GM12878 (cell line): ENCODE data around the gene ERC2. TPM values are rescaled to one million over a fixed set of nuclear protein-coding genes. Genes with fewer than 3 reads are reported as not detected.

Experiments
- ATAC-seq: fragments of 200-7000 bp; cut with Tn5 transposase; 3 replicates; pipeline ENCODE4 v1.9.1; 2020; ENCODE audit warnings: mild to moderate bottlenecking, moderate library complexity
- BruUV-seq: library from RNA; stranded (reverse); fragments of 400-500 nt; replicated peaks from 2 replicates; lab custom pipeline; 2021; lab: Mats Ljungman, UMichigan
- CTCF ChIA-PET: fragments of 300-600 bp; sonication (Branson Sonifier 250); formaldehyde crosslinking; extraction: SDS; loops from one replicate; lab custom pipeline; 2021; ENCODE audit warnings: inconsistent platforms; lab: Yijun Ruan, JAX
- POLR2A ChIA-PET: fragments of 350-600 bp; formaldehyde crosslinking; extraction: SDS; loops from one replicate; lab custom pipeline; 2021; ENCODE audit warnings: inconsistent platforms; lab: Charles Lee
- RAD21 ChIA-PET: fragments of 300-600 bp; sonication (Branson Sonifier 250); formaldehyde crosslinking; loops from one replicate; lab custom pipeline; 2023; ENCODE audit warnings: antibody characterized with exemption; ENCODE audit not compliant: unreplicated experiment; lab: Charles Lee
- SMC1A ChIA-PET: fragments of 300-600 bp; sonication (Branson Sonifier 250); formaldehyde crosslinking; loops from one replicate; lab custom pipeline; 2023; ENCODE audit not compliant: unreplicated experiment, uncharacterized antibody; lab: Charles Lee
- DNase-seq: peaks from one replicate; pipeline ENCODE4 v3.0.0-alpha.2; 2011; ENCODE audit warnings: low read depth, low spot score
- FAIRE-seq: peaks from 3 replicates; lab custom pipeline; 2011; peaks lifted over from hg19 to GRCh38; lab: Jason Lieb, UNC
- H2AFZ ChIP-seq: 2 replicates; pipeline ENCODE4 v1.6.0; 2011; ENCODE audit warnings: low read depth, low read length, control low read depth; ENCODE audit not compliant: control insufficient read depth
- H3K27ac ChIP-seq: 2 replicates; pipeline ENCODE4 v1.5.1; 2011; ENCODE audit warnings: control low read depth; ENCODE audit not compliant: control insufficient read depth, insufficient read depth
- H3K27me3 ChIP-seq, 2 experiments: replicated peaks in 1 of 2; 2 replicates each; pipeline versions ENCODE4 v1.6.0 to v1.6.1; 2011; ENCODE audit warnings: low read length in 1 of 2; ENCODE audit not compliant: control insufficient read depth in 2 of 2, insufficient read depth in 2 of 2
- H3K36me3 ChIP-seq, 2 experiments: 2 replicates each; pipeline ENCODE4 v1.5.1; 2011; ENCODE audit warnings: low read length in 1 of 2; ENCODE audit not compliant: control insufficient read depth in 2 of 2, insufficient read depth in 2 of 2
- H3K4me1 ChIP-seq: 2 replicates; pipeline ENCODE4 v1.6.1; 2011; ENCODE audit warnings: mild to moderate bottlenecking, low read length, moderate library complexity, mixed read lengths; ENCODE audit not compliant: control insufficient read depth, insufficient read depth
- H3K4me2 ChIP-seq: 2 replicates; pipeline ENCODE4 v1.6.0; 2011; ENCODE audit warnings: control low read depth; ENCODE audit not compliant: control insufficient read depth, insufficient read depth
- H3K4me3 ChIP-seq: fragments of 200-600 bp; sonication (generic); 2 replicates; pipeline ENCODE4 v1.5.1; 2016
- H3K79me2 ChIP-seq: 2 replicates; pipeline ENCODE4 v1.6.0; 2011; ENCODE audit warnings: low read length; ENCODE audit not compliant: control insufficient read depth, insufficient read depth
- H3K9ac ChIP-seq: 2 replicates; pipeline ENCODE4 v1.8.0; 2011; ENCODE audit warnings: low read length, control low read depth, mixed read lengths; ENCODE audit not compliant: control insufficient read depth, insufficient read depth
- H3K9me3 ChIP-seq: replicated peaks from 3 replicates; pipeline ENCODE4 v1.5.1; 2011; ENCODE audit warnings: mild to moderate bottlenecking, low read length; ENCODE audit not compliant: control insufficient read depth, insufficient read depth
- H4K20me1 ChIP-seq: 2 replicates; pipeline ENCODE4 v1.6.0; 2011; ENCODE audit not compliant: control insufficient read depth, insufficient read depth
- BHLHE40 ChIP-seq, 2 experiments: fragments of 450-650 bp in 1 of 2; IDR thresholded peaks; 2 replicates each; pipeline ENCODE4 v1.6.1; 2011 to 2017; ENCODE audit warnings: low read depth in 2 of 2, borderline replicate concordance in 1 of 2, improper control_type of control experiment in 1 of 2, low read length in 1 of 2, mild to moderate bottlenecking in 1 of 2
- CBFB ChIP-seq: IDR thresholded peaks from 2 replicates; pipeline ENCODE4 v1.6.1; 2016; ENCODE audit warnings: antibody characterized with exemption, low read depth
- EP300 ChIP-seq, 2 experiments: fragments of 150-350 bp in 1 of 2; IDR thresholded peaks; 2 replicates each; pipeline ENCODE4 v1.6.1; 2011 to 2012; ENCODE audit warnings: low read depth in 2 of 2, low read length in 2 of 2, borderline replicate concordance in 1 of 2, improper control_type of control experiment in 1 of 2, inconsistent platforms in 1 of 2; ENCODE audit not compliant: control insufficient read depth in 1 of 2
- MEF2B ChIP-seq: fragments of 450-650 bp; IDR thresholded peaks from 2 replicates; pipeline ENCODE4 v1.6.1; 2018; ENCODE audit warnings: mild to moderate bottlenecking, moderate library complexity; ENCODE audit not compliant: partially characterized antibody, poor library complexity, severe bottlenecking
- MYB ChIP-seq: fragments of 150-350 bp; IDR thresholded peaks from 2 replicates; pipeline ENCODE4 v1.6.1; 2014; ENCODE audit warnings: mild to moderate bottlenecking, low read depth, low read length, borderline replicate concordance
- NBN ChIP-seq: fragments of 450-650 bp; IDR thresholded peaks from 2 replicates; pipeline ENCODE4 v1.6.1; 2016
- PBX3 ChIP-seq: IDR thresholded peaks from 2 replicates; pipeline ENCODE4 v1.6.1; 2011; ENCODE audit warnings: mild to moderate bottlenecking, low read depth, low read length, moderate library complexity; ENCODE audit not compliant: insufficient replicate concordance
- PKNOX1 ChIP-seq: fragments of 450-650 bp; IDR thresholded peaks from 2 replicates; pipeline ENCODE4 v1.6.1; 2016; ENCODE audit warnings: mild to moderate bottlenecking
- POU2F2 ChIP-seq: IDR thresholded peaks from 3 replicates; pipeline ENCODE4 v1.6.1; 2011; ENCODE audit warnings: low read depth, mild to moderate bottlenecking, low read length, borderline replicate concordance
- RAD51 ChIP-seq: fragments of 450-650 bp; IDR thresholded peaks from 2 replicates; pipeline ENCODE4 v1.6.1; 2016; ENCODE audit warnings: moderate library complexity, mild to moderate bottlenecking, inconsistent platforms
- RCOR1 ChIP-seq: conservative IDR thresholded peaks from 2 replicates; pipeline ENCODE4 v1.6.1; 2012; ENCODE audit warnings: low read depth, low read length, improper control_type of control experiment
- RELB ChIP-seq: fragments of 450-650 bp; IDR thresholded peaks from 2 replicates; pipeline ENCODE4 v1.6.1; 2017; ENCODE audit warnings: low read depth, mild to moderate bottlenecking, moderate library complexity
- RFX5 ChIP-seq: IDR thresholded peaks from 2 replicates; pipeline ENCODE4 v1.6.1; 2011; ENCODE audit warnings: low read depth, low read length, improper control_type of control experiment
- SMAD5 ChIP-seq: IDR thresholded peaks from 2 replicates; pipeline ENCODE4 v1.6.1; 2016; ENCODE audit warnings: antibody characterized with exemption, low read depth
- SP1 ChIP-seq: IDR thresholded peaks from one replicate; pipeline ENCODE4 v1.6.1; 2011; ENCODE audit warnings: low read depth, low read length
- ZNF592 ChIP-seq: fragments of 450-650 bp; IDR thresholded peaks from 2 replicates; pipeline ENCODE4 v1.6.1; 2017; ENCODE audit warnings: mild to moderate bottlenecking, moderate library complexity
- WGBS: methylation state at CpG from one replicate; pipeline ENCODE4 v1.1.6; 2016; ENCODE audit warnings: low lambda C conversion rate; ENCODE audit not compliant: insufficient replicate concordance, insufficient coverage; ENCODE audit errors: missing lambda C conversion rate; 5-methylcytosine and 5-hydroxymethylcytosine counted together
- in situ Hi-C: fragments of 300-500 bp; cut with MboI; formaldehyde crosslinking; loops from 9 replicates; pipeline ENCODE4 v1.14.3; 2018; ENCODE audit warnings: mixed read lengths
- intact Hi-C: fragments of 100-400 bp; cut with micrococcal nuclease; formaldehyde crosslinking; loops from one replicate; pipeline ENCODE4 v1.14.2; 2022; ENCODE audit not compliant: unreplicated experiment
- polyA plus RNA-seq, 11 experiments: library from polyadenylated mRNA; depleted of rRNA in 4 of 11; unstranded in 6 of 11; stranded (reverse) in 5 of 11; fragments of >200 nt; fragmentation: Nextera tagmentation in 4 of 11; fragmentation: Illumina TruSeq in 1 of 11; extraction: Ambion mirVana in 4 of 11; extraction: Trizol in 1 of 11; gene quantifications; 1 replicate in 1 of 11; 2 replicates in 10 of 11; pipeline versions ENCODE4 v1.2.1 to v1.2.3, GENCODE V29; 2011 to 2016; ENCODE audit warnings: inconsistent platforms in 2 of 11, missing spikeins in 2 of 11, low read depth in 1 of 11
- total RNA-seq, 4 experiments: library from RNA; depleted of rRNA in 3 of 4; stranded (reverse); fragments of >200 nt in 3 of 4; fragmentation: Illumina TruSeq in 1 of 4; extraction: Trizol in 1 of 4; gene quantifications; 2 replicates each; pipeline versions ENCODE4 v1.2.1 to v1.2.3, GENCODE V29; 2013 to 2021

The ERC2 gene
- total and polyA plus RNA-seq, 10 of the 15 experiments (the other 5 are each of a cell fraction or from before 2014, with no cell fraction given) = 0.06 to 1.4 (median 0.12) TPM; not detected in 3

GRCh38 chr3:56411166-56411565, 57.1 kb downstream of the ERC2 start:
- FAIRE-seq (no peak), ATAC-seq (no peak), DNase-seq (no peak)
- in situ Hi-C loops = no loop called here
- RAD21 ChIA-PET = no interaction called here
- Histone ChIP-seq H3K27me3 (no peaks in the 10 kb centered on the region), H3K36me3 (no peaks in the 10 kb centered on the region), H3K4me1 (no peaks in the 10 kb centered on the region), H3K9ac (no peak overlapping the region), H3K4me2 (no peak overlapping the region), H3K79me2 (no peaks in the 10 kb centered on the region), H2AFZ (no peak overlapping the region), H3K27ac (no peak overlapping the region), H4K20me1 (no peaks in the 10 kb centered on the region), H3K4me3 (no peak overlapping the region), H3K9me3 (no peaks in the 10 kb centered on the region)
- CTCF ChIA-PET = no interaction called here
- intact Hi-C loops = no loop called here
- WGBS = 18% methylated on average over 5 of the region's 5 CpGs
- SMC1A ChIA-PET = no interaction called here
- BruUV-seq = no TSS peak
- TF ChIP-seq PBX3 (no peak), RCOR1 (no peak), MYB (no peak), BHLHE40 (IDR thresholded peaks at IDR 0.05; ENCODE audit: borderline replicate concordance in 1 of 2, low read depth in 2 of 2, low read length in 1 of 2) (no peak), RAD51 (no peak), POU2F2 (no peak), NBN (no peak), PKNOX1 (no peak), RELB (no peak), SMAD5 (no peak), EP300 (IDR thresholded peaks at IDR 0.05; ENCODE audit: borderline replicate concordance in 1 of 2, control insufficient read depth in 1 of 2, low read depth in 2 of 2, low read length in 2 of 2) (no peak), CBFB (no peak), ZNF592 (no peak), SP1 (no peak), RFX5 (no peak), MEF2B (no peak)
- POLR2A ChIA-PET = no interaction called here
